GM12878 (cell line): Measurements from ENCODE around the gene CAPN7. TPM values are rescaled to one million over a fixed set of nuclear protein-coding genes. Genes with fewer than 3 reads are reported as not detected.

Source experiments
- ATAC-seq: fragments of 200-7000 bp; cut with Tn5 transposase; 3 replicates; pipeline ENCODE4 v1.9.1; 2020; ENCODE audit warnings: mild to moderate bottlenecking, moderate library complexity
- BruUV-seq: library from RNA; stranded (reverse); fragments of 400-500 nt; replicated peaks from 2 replicates; lab custom pipeline; 2021; lab: Mats Ljungman, UMichigan
- CTCF ChIA-PET: fragments of 300-600 bp; sonication (Branson Sonifier 250); formaldehyde crosslinking; extraction: SDS; loops from one replicate; lab custom pipeline; 2021; ENCODE audit warnings: inconsistent platforms; lab: Yijun Ruan, JAX
- POLR2A ChIA-PET: fragments of 350-600 bp; formaldehyde crosslinking; extraction: SDS; loops from one replicate; lab custom pipeline; 2021; ENCODE audit warnings: inconsistent platforms; lab: Charles Lee
- RAD21 ChIA-PET: fragments of 300-600 bp; sonication (Branson Sonifier 250); formaldehyde crosslinking; loops from one replicate; lab custom pipeline; 2023; ENCODE audit warnings: antibody characterized with exemption; ENCODE audit not compliant: unreplicated experiment; lab: Charles Lee
- SMC1A ChIA-PET: fragments of 300-600 bp; sonication (Branson Sonifier 250); formaldehyde crosslinking; loops from one replicate; lab custom pipeline; 2023; ENCODE audit not compliant: unreplicated experiment, uncharacterized antibody; lab: Charles Lee
- DNase-seq: peaks from one replicate; pipeline ENCODE4 v3.0.0-alpha.2; 2011; ENCODE audit warnings: low read depth, low spot score
- FAIRE-seq: peaks from 3 replicates; lab custom pipeline; 2011; peaks lifted over from hg19 to GRCh38; lab: Jason Lieb, UNC
- H2AFZ ChIP-seq: 2 replicates; pipeline ENCODE4 v1.6.0; 2011; ENCODE audit warnings: low read depth, low read length, control low read depth; ENCODE audit not compliant: control insufficient read depth
- H3K27ac ChIP-seq: 2 replicates; pipeline ENCODE4 v1.5.1; 2011; ENCODE audit warnings: control low read depth; ENCODE audit not compliant: control insufficient read depth, insufficient read depth
- H3K27me3 ChIP-seq, 2 experiments: replicated peaks in 1 of 2; 2 replicates each; pipeline versions ENCODE4 v1.6.0 to v1.6.1; 2011; ENCODE audit warnings: low read length in 1 of 2; ENCODE audit not compliant: control insufficient read depth in 2 of 2, insufficient read depth in 2 of 2
- H3K36me3 ChIP-seq, 2 experiments: 2 replicates each; pipeline ENCODE4 v1.5.1; 2011; ENCODE audit warnings: low read length in 1 of 2; ENCODE audit not compliant: control insufficient read depth in 2 of 2, insufficient read depth in 2 of 2
- H3K4me1 ChIP-seq: 2 replicates; pipeline ENCODE4 v1.6.1; 2011; ENCODE audit warnings: mild to moderate bottlenecking, low read length, moderate library complexity, mixed read lengths; ENCODE audit not compliant: control insufficient read depth, insufficient read depth
- H3K4me2 ChIP-seq: 2 replicates; pipeline ENCODE4 v1.6.0; 2011; ENCODE audit warnings: control low read depth; ENCODE audit not compliant: control insufficient read depth, insufficient read depth
- H3K4me3 ChIP-seq: fragments of 200-600 bp; sonication (generic); 2 replicates; pipeline ENCODE4 v1.5.1; 2016
- H3K79me2 ChIP-seq: 2 replicates; pipeline ENCODE4 v1.6.0; 2011; ENCODE audit warnings: low read length; ENCODE audit not compliant: control insufficient read depth, insufficient read depth
- H3K9ac ChIP-seq: 2 replicates; pipeline ENCODE4 v1.8.0; 2011; ENCODE audit warnings: low read length, control low read depth, mixed read lengths; ENCODE audit not compliant: control insufficient read depth, insufficient read depth
- H3K9me3 ChIP-seq: replicated peaks from 3 replicates; pipeline ENCODE4 v1.5.1; 2011; ENCODE audit warnings: mild to moderate bottlenecking, low read length; ENCODE audit not compliant: control insufficient read depth, insufficient read depth
- H4K20me1 ChIP-seq: 2 replicates; pipeline ENCODE4 v1.6.0; 2011; ENCODE audit not compliant: control insufficient read depth, insufficient read depth
- DPF2 ChIP-seq: fragments of 450-650 bp; IDR thresholded peaks from 2 replicates; pipeline ENCODE4 v1.6.1; 2017; ENCODE audit warnings: mild to moderate bottlenecking
- EED ChIP-seq: sonication (generic); IDR thresholded peaks from 2 replicates; pipeline ENCODE4 v1.6.1; 2016; ENCODE audit warnings: antibody characterized with exemption, low read depth
- NR2F1 ChIP-seq: fragments of 450-650 bp; conservative IDR thresholded peaks from 2 replicates; pipeline ENCODE4 v1.6.1; 2017; ENCODE audit warnings: mild to moderate bottlenecking
- SUPT20H ChIP-seq: IDR thresholded peaks from 2 replicates; pipeline ENCODE4 v1.6.1; 2011; ENCODE audit warnings: low read depth, mild to moderate bottlenecking, low read length, moderate library complexity, borderline replicate concordance; ENCODE audit not compliant: control insufficient read depth
- TCF12 ChIP-seq: IDR thresholded peaks from 2 replicates; pipeline ENCODE4 v1.6.1; 2011; ENCODE audit warnings: low read depth, mild to moderate bottlenecking, low read length
- ZNF384 ChIP-seq: IDR thresholded peaks from 2 replicates; pipeline ENCODE4 v1.6.1; 2012; ENCODE audit warnings: low read depth, mild to moderate bottlenecking, low read length, improper control_type of control experiment, borderline replicate concordance
- WGBS: methylation state at CpG from one replicate; pipeline ENCODE4 v1.1.6; 2016; ENCODE audit warnings: low lambda C conversion rate; ENCODE audit not compliant: insufficient replicate concordance, insufficient coverage; ENCODE audit errors: missing lambda C conversion rate; 5-methylcytosine and 5-hydroxymethylcytosine counted together
- in situ Hi-C: fragments of 300-500 bp; cut with MboI; formaldehyde crosslinking; loops from 9 replicates; pipeline ENCODE4 v1.14.3; 2018; ENCODE audit warnings: mixed read lengths
- intact Hi-C: fragments of 100-400 bp; cut with micrococcal nuclease; formaldehyde crosslinking; loops from one replicate; pipeline ENCODE4 v1.14.2; 2022; ENCODE audit not compliant: unreplicated experiment
- polyA plus RNA-seq, 11 experiments: library from polyadenylated mRNA; depleted of rRNA in 4 of 11; unstranded in 6 of 11; stranded (reverse) in 5 of 11; fragments of >200 nt; fragmentation: Nextera tagmentation in 4 of 11; fragmentation: Illumina TruSeq in 1 of 11; extraction: Ambion mirVana in 4 of 11; extraction: Trizol in 1 of 11; gene quantifications; 1 replicate in 1 of 11; 2 replicates in 10 of 11; pipeline versions ENCODE4 v1.2.1 to v1.2.3, GENCODE V29; 2011 to 2016; ENCODE audit warnings: inconsistent platforms in 2 of 11, missing spikeins in 2 of 11, low read depth in 1 of 11
- total RNA-seq, 4 experiments: library from RNA; depleted of rRNA in 3 of 4; stranded (reverse); fragments of >200 nt in 3 of 4; fragmentation: Illumina TruSeq in 1 of 4; extraction: Trizol in 1 of 4; gene quantifications; 2 replicates each; pipeline versions ENCODE4 v1.2.1 to v1.2.3, GENCODE V29; 2013 to 2021
- TF ChIP-seq, protein P1 (sequence below): IDR thresholded peaks from 2 replicates; pipeline ENCODE4 v1.6.1; 2012; ENCODE audit warnings: improper control_type of control experiment, low read depth, low read length; ENCODE audit not compliant: insufficient replicate concordance

CAPN7 gene
- total and polyA plus RNA-seq, 10 of the 15 experiments (the other 5 are each of a cell fraction or from before 2014, with no cell fraction given), result 5.3 to 27.0 (median 18.2) TPM

DNA sequence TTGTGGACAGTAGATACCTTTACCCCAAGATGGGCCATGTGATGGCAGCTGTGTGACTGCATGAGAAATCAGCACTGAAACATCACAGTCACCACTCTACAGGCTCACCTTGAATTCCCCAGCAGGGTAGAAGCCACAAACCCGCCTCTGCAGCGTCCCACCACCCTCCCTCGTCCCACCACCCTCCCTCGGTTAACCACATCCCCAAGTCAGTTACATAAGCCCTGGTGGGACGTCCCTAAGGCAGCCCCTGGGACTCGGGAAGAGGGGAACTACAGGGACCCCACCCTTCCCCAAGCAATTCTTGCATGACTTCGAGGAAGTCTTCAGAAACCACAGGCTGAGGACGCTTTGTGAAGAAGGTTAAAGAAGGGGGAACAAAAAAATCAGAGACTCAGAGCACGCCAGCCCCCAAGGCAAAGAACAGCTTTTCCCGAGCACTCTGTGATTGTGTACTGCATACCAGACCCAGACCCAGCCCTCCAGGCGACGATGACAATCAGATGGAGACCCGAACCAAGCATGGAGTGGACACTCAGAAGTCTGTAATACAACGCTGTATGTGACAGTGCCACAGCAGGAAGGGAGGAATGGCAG, 65.8 kb downstream of the CAPN7 start (continued):
- TF ChIP-seq, protein P1, sequence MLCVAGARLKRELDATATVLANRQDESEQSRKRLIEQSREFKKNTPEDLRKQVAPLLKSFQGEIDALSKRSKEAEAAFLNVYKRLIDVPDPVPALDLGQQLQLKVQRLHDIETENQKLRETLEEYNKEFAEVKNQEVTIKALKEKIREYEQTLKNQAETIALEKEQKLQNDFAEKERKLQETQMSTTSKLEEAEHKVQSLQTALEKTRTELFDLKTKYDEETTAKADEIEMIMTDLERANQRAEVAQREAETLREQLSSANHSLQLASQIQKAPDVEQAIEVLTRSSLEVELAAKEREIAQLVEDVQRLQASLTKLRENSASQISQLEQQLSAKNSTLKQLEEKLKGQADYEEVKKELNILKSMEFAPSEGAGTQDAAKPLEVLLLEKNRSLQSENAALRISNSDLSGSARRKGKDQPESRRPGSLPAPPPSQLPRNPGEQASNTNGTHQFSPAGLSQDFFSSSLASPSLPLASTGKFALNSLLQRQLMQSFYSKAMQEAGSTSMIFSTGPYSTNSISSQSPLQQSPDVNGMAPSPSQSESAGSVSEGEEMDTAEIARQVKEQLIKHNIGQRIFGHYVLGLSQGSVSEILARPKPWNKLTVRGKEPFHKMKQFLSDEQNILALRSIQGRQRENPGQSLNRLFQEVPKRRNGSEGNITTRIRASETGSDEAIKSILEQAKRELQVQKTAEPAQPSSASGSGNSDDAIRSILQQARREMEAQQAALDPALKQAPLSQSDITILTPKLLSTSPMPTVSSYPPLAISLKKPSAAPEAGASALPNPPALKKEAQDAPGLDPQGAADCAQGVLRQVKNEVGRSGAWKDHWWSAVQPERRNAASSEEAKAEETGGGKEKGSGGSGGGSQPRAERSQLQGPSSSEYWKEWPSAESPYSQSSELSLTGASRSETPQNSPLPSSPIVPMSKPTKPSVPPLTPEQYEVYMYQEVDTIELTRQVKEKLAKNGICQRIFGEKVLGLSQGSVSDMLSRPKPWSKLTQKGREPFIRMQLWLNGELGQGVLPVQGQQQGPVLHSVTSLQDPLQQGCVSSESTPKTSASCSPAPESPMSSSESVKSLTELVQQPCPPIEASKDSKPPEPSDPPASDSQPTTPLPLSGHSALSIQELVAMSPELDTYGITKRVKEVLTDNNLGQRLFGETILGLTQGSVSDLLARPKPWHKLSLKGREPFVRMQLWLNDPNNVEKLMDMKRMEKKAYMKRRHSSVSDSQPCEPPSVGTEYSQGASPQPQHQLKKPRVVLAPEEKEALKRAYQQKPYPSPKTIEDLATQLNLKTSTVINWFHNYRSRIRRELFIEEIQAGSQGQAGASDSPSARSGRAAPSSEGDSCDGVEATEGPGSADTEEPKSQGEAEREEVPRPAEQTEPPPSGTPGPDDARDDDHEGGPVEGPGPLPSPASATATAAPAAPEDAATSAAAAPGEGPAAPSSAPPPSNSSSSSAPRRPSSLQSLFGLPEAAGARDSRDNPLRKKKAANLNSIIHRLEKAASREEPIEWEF, result no peak
- TF ChIP-seq TCF12 (peak; percentile 45; the same call in 1 of the 2 replicates), DPF2 (peak; percentile 93)

DNA sequence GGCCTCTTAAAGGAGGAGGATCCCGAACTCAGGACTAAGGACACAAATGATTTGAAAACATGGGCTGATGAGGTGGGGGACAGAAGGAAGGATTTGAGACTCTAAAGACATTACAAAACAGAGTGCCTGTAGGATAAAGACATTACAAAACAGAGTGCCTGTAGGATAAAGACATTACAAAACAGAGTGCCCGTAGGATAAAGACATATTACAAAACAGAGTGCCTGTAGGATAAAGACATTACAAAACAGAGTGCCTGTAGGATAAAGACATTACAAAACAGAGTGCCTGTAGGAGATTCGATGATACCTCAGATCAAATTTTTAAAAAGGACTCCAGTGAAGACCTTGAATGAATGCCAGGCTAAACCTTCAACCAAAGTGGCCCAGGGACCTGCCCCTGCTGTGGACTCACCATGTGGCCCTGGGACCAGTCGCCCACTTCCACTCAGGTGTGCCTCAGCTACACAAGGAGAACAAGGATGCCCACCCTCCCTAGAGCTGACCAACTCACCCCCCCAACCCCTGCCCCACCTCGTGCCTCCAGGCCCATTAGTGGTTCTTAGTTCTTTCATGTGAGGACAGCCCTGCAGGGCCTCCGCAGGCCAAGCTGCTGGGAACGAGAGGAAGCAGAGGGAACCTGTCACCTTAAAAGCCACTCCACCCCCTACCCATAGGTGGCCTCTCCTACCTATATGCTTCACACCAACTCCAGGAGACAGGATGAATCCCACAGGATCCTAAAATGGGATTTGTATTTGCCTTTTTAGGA, 66.6 kb downstream of the CAPN7 start:
- ChIA-PET CTCF (interaction anchor here (0.6 to 11.8 kb wide), 5 partner anchors 18 to 216 kb away, joined by 3 to 228 read pairs (median 7); no protein-coding TSS in a partner anchor), SMC1A (interaction anchor here (0.8 to 16.3 kb wide), 9 partner anchors 10 to 133 kb away, joined by 3 to 223 read pairs (median 11); partner anchors contain the start of gene SH3BP5), POLR2A (interaction anchor here (0.7 to 0.8 kb wide), 2 partner anchors 51 to 73 kb away, joined by 3 read pairs; no protein-coding TSS in a partner anchor), RAD21 (interaction anchor here (3.2 to 6.1 kb wide), 2 partner anchors 89 to 112 kb away, joined by 17 to 27 read pairs; no protein-coding TSS in a partner anchor)
- DNase-seq (no peak), ATAC-seq (peak; percentile 2; the same call in 1 of the 3 replicates), FAIRE-seq (no peak)
- 84% methylated on average over 7 of the region's 7 CpGs for WGBS
- TF ChIP-seq NR2F1 (no peak), ZNF384 (no peak), EED (0 out of 2 replicates have a peak, but pooled peaks have one; percentile 14), SUPT20H (no peak)
- intact Hi-C loops, result loop anchor here (1.0 to 2.0 kb wide), 3 partner anchors 18 to 89 kb away; partner anchors contain the start of gene SH3BP5
- H4K20me1 ChIP-seq, result no peaks in the 10 kb centered on the region
- peak overlapping the region; percentile 18; the same call in 1 of the 2 replicates for H2AFZ ChIP-seq
- H3K79me2 ChIP-seq, result peaks cover 4% of the 10 kb centered on the region
- H3K27me3 ChIP-seq, result no peaks in the 10 kb centered on the region
- H3K9ac ChIP-seq, result no peak overlapping the region
- peaks cover 39% of the 10 kb centered on the region for H3K4me1 ChIP-seq
- H3K36me3 ChIP-seq, result peaks cover 3 to 25% of the 10 kb centered on the region in 2 experiments; a peak in 3 of 4 replicates
- in situ Hi-C loops, result no loop called here
- no peak overlapping the region for H3K4me3 ChIP-seq
- H3K9me3 ChIP-seq, result no peaks in the 10 kb centered on the region
- BruUV-seq, result TSS peak; percentile 94
- H3K4me2 ChIP-seq, result peak overlapping the region; percentile 54
- H3K27ac ChIP-seq, result peak overlapping the region; percentile 67
